WTC11 (cell line): ENCODE measurements around the gene CLP1. TPM values are rescaled to one million over a fixed set of nuclear protein-coding genes. Genes with fewer than 3 reads are reported as not detected.

Source experiments
- ATAC-seq: fragments of 200-7000 bp; cut with Tn5 transposase; 2 replicates; pipeline ENCODE4 v1.10.0; 2021; ENCODE audit warnings: mild to moderate bottlenecking, moderate library complexity
- Bru-seq: library from RNA; stranded (reverse); fragments of 400-500 nt; gene quantifications from one replicate; lab custom pipeline; 2021; lab: Mats Ljungman, UMichigan
- CTCF ChIA-PET: fragments of 300-600 bp; sonication (Branson Sonifier 250); formaldehyde crosslinking; loops from one replicate; lab custom pipeline; 2021; ENCODE audit warnings: antibody characterized with exemption; lab: Charles Lee
- POLR2A ChIA-PET: fragments of 350-600 bp; sonication (Branson Sonifier 250); formaldehyde crosslinking; loops from one replicate; lab custom pipeline; 2021; ENCODE audit warnings: antibody characterized with exemption; lab: Charles Lee
- DNase-seq: peaks from one replicate; pipeline ENCODE4 v3.0.0; 2021; ENCODE audit warnings: low spot score
- H3K27ac Mint-ChIP-seq: 2 replicates; pipeline ENCODE4 v1.8.0; 2021; ENCODE audit warnings: mixed read lengths
- H3K27me3 Mint-ChIP-seq: 2 replicates; pipeline ENCODE4 v1.8.0; 2021; ENCODE audit warnings: low read depth, mild to moderate bottlenecking, moderate library complexity, mixed read lengths
- H3K36me3 Mint-ChIP-seq: 2 replicates; pipeline ENCODE4 v1.8.0; 2021; ENCODE audit warnings: mixed read lengths
- H3K4me1 Mint-ChIP-seq: 2 replicates; pipeline ENCODE4 v1.8.0; 2022; ENCODE audit warnings: mixed read lengths
- H3K4me3 Mint-ChIP-seq: 2 replicates; pipeline ENCODE4 v1.8.0; 2021; ENCODE audit warnings: mild to moderate bottlenecking, moderate library complexity, mixed read lengths
- H3K9me3 Mint-ChIP-seq: 2 replicates; pipeline ENCODE4 v1.8.0; 2021; ENCODE audit warnings: mixed read lengths
- CBFB ChIP-seq: sonication (generic); formaldehyde crosslinking; IDR thresholded peaks from 2 replicates; pipeline ENCODE4 v1.8.1; 2022; ENCODE audit warnings: mild to moderate bottlenecking, low read depth, missing genetic modification reagents
- CREB1 ChIP-seq: sonication (generic); formaldehyde crosslinking; IDR thresholded peaks from 2 replicates; pipeline ENCODE4 v1.8.0; 2023; ENCODE audit warnings: mild to moderate bottlenecking, missing genetic modification reagents
- ESRRA ChIP-seq: sonication (generic); formaldehyde crosslinking; IDR thresholded peaks from 2 replicates; pipeline ENCODE4 v1.8.1; 2022; ENCODE audit warnings: mild to moderate bottlenecking, missing genetic modification reagents, borderline replicate concordance
- FOXK1 ChIP-seq: sonication (generic); formaldehyde crosslinking; IDR thresholded peaks from 2 replicates; pipeline ENCODE4 v1.8.0; 2022; ENCODE audit warnings: mild to moderate bottlenecking, moderate library complexity, missing genetic modification reagents
- MXD4 ChIP-seq: fragments of 250-450 bp; sonication (Bioruptor Pico); IDR thresholded peaks from 2 replicates; pipeline ENCODE4 v1.8.0; 2021; ENCODE audit warnings: mild to moderate bottlenecking, moderate library complexity, borderline replicate concordance
- NFATC4 ChIP-seq: fragments of 250-450 bp; sonication (Bioruptor Pico); IDR thresholded peaks from 2 replicates; pipeline ENCODE4 v1.9.0; 2021; ENCODE audit warnings: mild to moderate bottlenecking
- NFE2L1 ChIP-seq: sonication (generic); formaldehyde crosslinking; IDR thresholded peaks from 2 replicates; pipeline ENCODE4 v1.8.1; 2023; ENCODE audit warnings: missing genetic modification reagents
- NFYB ChIP-seq: sonication (generic); formaldehyde crosslinking; conservative IDR thresholded peaks from 2 replicates; pipeline ENCODE4 v1.8.0; 2022; ENCODE audit warnings: low read depth, missing genetic modification reagents
- NR2C2 ChIP-seq: sonication (generic); formaldehyde crosslinking; IDR thresholded peaks from 2 replicates; pipeline ENCODE4 v1.8.0; 2022; ENCODE audit warnings: mild to moderate bottlenecking, missing genetic modification reagents
- OVOL2 ChIP-seq: fragments of 250-450 bp; sonication (Bioruptor Pico); IDR thresholded peaks from 2 replicates; pipeline ENCODE4 v1.9.0; 2021; ENCODE audit warnings: mild to moderate bottlenecking, borderline replicate concordance
- RELA ChIP-seq: sonication (generic); formaldehyde crosslinking; IDR thresholded peaks from 2 replicates; pipeline ENCODE4 v1.8.1; 2022; ENCODE audit warnings: missing genetic modification reagents, mild to moderate bottlenecking, borderline replicate concordance
- TCF7 ChIP-seq: sonication (generic); formaldehyde crosslinking; IDR thresholded peaks from 2 replicates; pipeline ENCODE4 v1.8.0; 2022; ENCODE audit warnings: mild to moderate bottlenecking, low read depth, missing genetic modification reagents, moderate library complexity
- ZNF121 ChIP-seq: sonication (generic); formaldehyde crosslinking; IDR thresholded peaks from 2 replicates; pipeline ENCODE4 v1.8.0; 2023; ENCODE audit warnings: missing genetic modification reagents
- ZNF263 ChIP-seq: sonication (generic); formaldehyde crosslinking; IDR thresholded peaks from 2 replicates; pipeline ENCODE4 v1.8.1; 2022; ENCODE audit warnings: low read depth, mild to moderate bottlenecking, moderate library complexity, missing genetic modification reagents
- ZNF671 ChIP-seq: fragments of 250-450 bp; sonication (Bioruptor Pico); IDR thresholded peaks from 2 replicates; pipeline ENCODE4 v1.8.0; 2021; ENCODE audit warnings: mild to moderate bottlenecking
- long read RNA-seq, 3 experiments: library from RNA in 1 of 3; library from capped mRNA in 1 of 3; library from polyadenylated mRNA in 1 of 3; unstranded in 2 of 3; stranded (forward) in 1 of 3; transcript quantifications; one replicate each; pipeline ENCODE4 v2.0.0, GENCODE V29; 2021
- total RNA-seq: library from RNA; stranded (reverse); gene quantifications from 3 replicates; pipeline ENCODE4 v1.2.3, GENCODE V29; 2021
- TF ChIP-seq, protein P1 (sequence below): fragments of 250-450 bp; sonication (Bioruptor Pico); IDR thresholded peaks from 2 replicates; pipeline ENCODE4 v2.1.2; 2022; ENCODE audit warnings: mild to moderate bottlenecking, moderate library complexity
- TF ChIP-seq, protein P2 (sequence below): sonication (generic); formaldehyde crosslinking; conservative IDR thresholded peaks from 2 replicates; pipeline ENCODE4 v1.8.1; 2022; ENCODE audit warnings: mild to moderate bottlenecking, missing genetic modification reagents
- TF ChIP-seq, protein P3 (sequence below): sonication (generic); formaldehyde crosslinking; IDR thresholded peaks from 2 replicates; pipeline ENCODE4 v1.8.0; 2022; ENCODE audit warnings: mild to moderate bottlenecking, missing genetic modification reagents
- TF ChIP-seq, protein P4 (sequence below): sonication (generic); formaldehyde crosslinking; IDR thresholded peaks from 2 replicates; pipeline ENCODE4 v1.8.1; 2023; ENCODE audit warnings: mild to moderate bottlenecking, missing genetic modification reagents, borderline replicate concordance
- TF ChIP-seq, protein P5 (sequence below): sonication (generic); formaldehyde crosslinking; IDR thresholded peaks from 2 replicates; pipeline ENCODE4 v1.8.1; 2023; ENCODE audit warnings: mild to moderate bottlenecking, moderate library complexity, missing genetic modification reagents
- TF ChIP-seq, protein P6 (sequence below): sonication (generic); formaldehyde crosslinking; IDR thresholded peaks from 2 replicates; pipeline ENCODE4 v1.8.1; 2023; ENCODE audit warnings: mild to moderate bottlenecking, missing genetic modification reagents

The CLP1 gene
- total RNA-seq (24.5 to 26.3 TPM (median 24.6 TPM) in 3 replicates), Bru-seq, nascent RNA (percentile 89 among the genes with signal in this experiment)
- long read RNA-seq, experiment 1, transcript CLP1-205 (3 exons, 2,435 nt): major isoform, 90 of 99 reads
- long read RNA-seq, experiment 1, partial matches to known transcripts: 6 of 99 reads
- long read RNA-seq, experiment 1, other reads (novel, unspliced or antisense): 3 of 99 reads
- long read RNA-seq, experiment 2, transcript CLP1-205 (3 exons, 2,435 nt): major isoform, 20 of 28 reads
- long read RNA-seq, experiment 2, partial matches to known transcripts: 6 of 28 reads
- long read RNA-seq, experiment 2, other reads (novel, unspliced or antisense): 2 of 28 reads
- long read RNA-seq, experiment 3, transcript CLP1-201 (3 exons, 1,634 nt): minor isoform, 6 of 208 reads
- long read RNA-seq, experiment 3, transcript CLP1-205 (3 exons, 2,435 nt): major isoform, 196 of 208 reads
- long read RNA-seq, experiment 3, partial matches to known transcripts: 3 of 208 reads
- long read RNA-seq, experiment 3, other reads (novel, unspliced or antisense): 3 of 208 reads

DNA sequence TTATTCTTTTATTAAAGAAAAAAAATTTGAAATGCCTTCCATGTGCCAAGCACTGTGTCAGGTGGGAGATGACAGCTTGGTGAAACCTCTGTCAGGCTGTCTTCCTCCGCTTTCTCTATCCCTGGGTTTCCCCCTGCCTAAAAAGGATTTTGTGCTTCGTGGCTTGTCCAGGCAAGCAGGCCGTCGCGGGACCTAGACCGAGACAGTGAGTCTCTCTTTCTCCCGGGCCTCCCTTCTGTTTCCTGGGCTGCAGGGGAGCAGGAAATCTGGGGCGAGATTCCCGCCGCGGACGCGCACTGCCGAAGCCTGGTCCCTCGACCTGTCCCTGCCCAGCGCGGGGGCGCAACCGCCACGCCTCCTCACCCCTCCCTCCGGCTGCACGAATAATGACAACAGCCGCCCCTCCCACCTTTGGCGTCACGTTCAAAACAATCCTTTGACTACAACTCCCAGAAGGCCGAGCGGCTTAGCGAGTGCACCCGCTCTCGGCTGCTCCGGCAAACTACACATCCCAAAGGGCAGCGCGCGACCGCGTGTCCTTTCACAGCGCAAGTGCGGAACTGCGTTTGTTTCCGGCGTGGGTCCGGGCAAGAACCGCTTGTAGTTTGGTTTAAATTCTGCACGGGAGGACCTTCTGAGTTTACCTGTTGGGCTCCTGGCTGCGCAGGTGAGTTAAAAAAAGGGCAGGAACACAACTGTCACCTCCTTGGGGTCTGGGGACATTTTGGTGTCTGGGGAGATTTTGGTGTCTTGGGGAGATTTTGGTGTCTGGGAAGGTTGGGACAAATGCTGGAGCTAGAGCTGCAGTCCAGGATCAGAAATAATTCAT, at the start of gene CLP1:
CLP1 (plus strand) TSS at position 569 of the 829 bp plus-strand sequence. CDS start 1,715 bp downstream, outside the sequence.
- peaks cover 26% of the 10 kb centered on the region for H3K36me3 Mint-ChIP-seq
- peak within 1 kb of the TSS; percentile 99 for H3K4me3 Mint-ChIP-seq
- ChIA-PET CTCF (interaction anchor here (0.8 to 3.5 kb wide), 3 partner anchors 13 to 164 kb away, joined by 3 to 13 read pairs (median 5); partner anchors contain the start of gene UBE2L6), POLR2A (no interaction called here)
- ATAC-seq (peak; percentile 96), DNase-seq (peak; percentile 100)
- H3K9me3 Mint-ChIP-seq: no peaks in the 10 kb centered on the region
- peaks cover 41% of the 10 kb centered on the region for H3K27me3 Mint-ChIP-seq
- H3K4me1 Mint-ChIP-seq: peaks cover 22% of the 10 kb centered on the region
- peak within 1 kb of the TSS; percentile 95 for H3K27ac Mint-ChIP-seq
- TF ChIP-seq ZNF263 (CRISPR knock-in tag): no peak
- TF ChIP-seq, protein P1, sequence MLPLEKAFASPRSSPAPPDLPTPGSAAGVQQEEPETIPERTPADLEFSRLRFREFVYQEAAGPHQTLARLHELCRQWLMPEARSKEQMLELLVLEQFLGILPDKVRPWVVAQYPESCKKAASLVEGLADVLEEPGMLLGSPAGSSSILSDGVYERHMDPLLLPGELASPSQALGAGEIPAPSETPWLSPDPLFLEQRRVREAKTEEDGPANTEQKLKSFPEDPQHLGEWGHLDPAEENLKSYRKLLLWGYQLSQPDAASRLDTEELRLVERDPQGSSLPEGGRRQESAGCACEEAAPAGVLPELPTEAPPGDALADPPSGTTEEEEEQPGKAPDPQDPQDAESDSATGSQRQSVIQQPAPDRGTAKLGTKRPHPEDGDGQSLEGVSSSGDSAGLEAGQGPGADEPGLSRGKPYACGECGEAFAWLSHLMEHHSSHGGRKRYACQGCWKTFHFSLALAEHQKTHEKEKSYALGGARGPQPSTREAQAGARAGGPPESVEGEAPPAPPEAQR (CRISPR knock-in tag): no peak
- TF ChIP-seq, protein P2, sequence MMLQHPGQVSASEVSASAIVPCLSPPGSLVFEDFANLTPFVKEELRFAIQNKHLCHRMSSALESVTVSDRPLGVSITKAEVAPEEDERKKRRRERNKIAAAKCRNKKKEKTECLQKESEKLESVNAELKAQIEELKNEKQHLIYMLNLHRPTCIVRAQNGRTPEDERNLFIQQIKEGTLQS (CRISPR knock-in tag): no peak
- TF ChIP-seq MXD4: no peak
- peak; percentile 99 for TF ChIP-seq FOXK1
- no peak for TF ChIP-seq ESRRA (CRISPR knock-in tag)
- TF ChIP-seq NFE2L1 (CRISPR knock-in tag): no peak
- TF ChIP-seq, protein P3, sequence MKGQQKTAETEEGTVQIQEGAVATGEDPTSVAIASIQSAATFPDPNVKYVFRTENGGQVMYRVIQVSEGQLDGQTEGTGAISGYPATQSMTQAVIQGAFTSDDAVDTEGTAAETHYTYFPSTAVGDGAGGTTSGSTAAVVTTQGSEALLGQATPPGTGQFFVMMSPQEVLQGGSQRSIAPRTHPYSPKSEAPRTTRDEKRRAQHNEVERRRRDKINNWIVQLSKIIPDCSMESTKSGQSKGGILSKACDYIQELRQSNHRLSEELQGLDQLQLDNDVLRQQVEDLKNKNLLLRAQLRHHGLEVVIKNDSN (CRISPR knock-in tag): peak; percentile 86; the same call in 1 of the 2 replicates
- no peak for TF ChIP-seq RELA (CRISPR knock-in tag)
- TF ChIP-seq, protein P4, sequence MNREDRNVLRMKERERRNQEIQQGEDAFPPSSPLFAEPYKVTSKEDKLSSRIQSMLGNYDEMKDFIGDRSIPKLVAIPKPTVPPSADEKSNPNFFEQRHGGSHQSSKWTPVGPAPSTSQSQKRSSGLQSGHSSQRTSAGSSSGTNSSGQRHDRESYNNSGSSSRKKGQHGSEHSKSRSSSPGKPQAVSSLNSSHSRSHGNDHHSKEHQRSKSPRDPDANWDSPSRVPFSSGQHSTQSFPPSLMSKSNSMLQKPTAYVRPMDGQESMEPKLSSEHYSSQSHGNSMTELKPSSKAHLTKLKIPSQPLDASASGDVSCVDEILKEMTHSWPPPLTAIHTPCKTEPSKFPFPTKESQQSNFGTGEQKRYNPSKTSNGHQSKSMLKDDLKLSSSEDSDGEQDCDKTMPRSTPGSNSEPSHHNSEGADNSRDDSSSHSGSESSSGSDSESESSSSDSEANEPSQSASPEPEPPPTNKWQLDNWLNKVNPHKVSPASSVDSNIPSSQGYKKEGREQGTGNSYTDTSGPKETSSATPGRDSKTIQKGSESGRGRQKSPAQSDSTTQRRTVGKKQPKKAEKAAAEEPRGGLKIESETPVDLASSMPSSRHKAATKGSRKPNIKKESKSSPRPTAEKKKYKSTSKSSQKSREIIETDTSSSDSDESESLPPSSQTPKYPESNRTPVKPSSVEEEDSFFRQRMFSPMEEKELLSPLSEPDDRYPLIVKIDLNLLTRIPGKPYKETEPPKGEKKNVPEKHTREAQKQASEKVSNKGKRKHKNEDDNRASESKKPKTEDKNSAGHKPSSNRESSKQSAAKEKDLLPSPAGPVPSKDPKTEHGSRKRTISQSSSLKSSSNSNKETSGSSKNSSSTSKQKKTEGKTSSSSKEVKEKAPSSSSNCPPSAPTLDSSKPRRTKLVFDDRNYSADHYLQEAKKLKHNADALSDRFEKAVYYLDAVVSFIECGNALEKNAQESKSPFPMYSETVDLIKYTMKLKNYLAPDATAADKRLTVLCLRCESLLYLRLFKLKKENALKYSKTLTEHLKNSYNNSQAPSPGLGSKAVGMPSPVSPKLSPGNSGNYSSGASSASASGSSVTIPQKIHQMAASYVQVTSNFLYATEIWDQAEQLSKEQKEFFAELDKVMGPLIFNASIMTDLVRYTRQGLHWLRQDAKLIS (CRISPR knock-in tag): no peak
- 0 out of 2 replicates have a peak, but pooled peaks have one; percentile 17 for TF ChIP-seq ZNF121 (CRISPR knock-in tag)
- no peak for TF ChIP-seq ZNF671
- TF ChIP-seq NFATC4: no peak
- no peak for TF ChIP-seq OVOL2 (CRISPR knock-in tag)
- TF ChIP-seq CBFB (CRISPR knock-in tag): no peak
- TF ChIP-seq NFYB: no peak
- no peak for TF ChIP-seq NR2C2 (CRISPR knock-in tag)
- TF ChIP-seq, protein P5, sequence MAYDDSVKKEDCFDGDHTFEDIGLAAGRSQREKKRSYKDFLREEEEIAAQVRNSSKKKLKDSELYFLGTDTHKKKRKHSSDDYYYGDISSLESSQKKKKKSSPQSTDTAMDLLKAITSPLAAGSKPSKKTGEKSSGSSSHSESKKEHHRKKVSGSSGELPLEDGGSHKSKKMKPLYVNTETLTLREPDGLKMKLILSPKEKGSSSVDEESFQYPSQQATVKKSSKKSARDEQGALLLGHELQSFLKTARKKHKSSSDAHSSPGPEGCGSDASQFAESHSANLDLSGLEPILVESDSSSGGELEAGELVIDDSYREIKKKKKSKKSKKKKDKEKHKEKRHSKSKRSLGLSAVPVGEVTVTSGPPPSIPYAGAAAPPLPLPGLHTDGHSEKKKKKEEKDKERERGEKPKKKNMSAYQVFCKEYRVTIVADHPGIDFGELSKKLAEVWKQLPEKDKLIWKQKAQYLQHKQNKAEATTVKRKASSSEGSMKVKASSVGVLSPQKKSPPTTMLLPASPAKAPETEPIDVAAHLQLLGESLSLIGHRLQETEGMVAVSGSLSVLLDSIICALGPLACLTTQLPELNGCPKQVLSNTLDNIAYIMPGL: no peak
- no peak for TF ChIP-seq TCF7 (CRISPR knock-in tag)
- TF ChIP-seq, protein P6, sequence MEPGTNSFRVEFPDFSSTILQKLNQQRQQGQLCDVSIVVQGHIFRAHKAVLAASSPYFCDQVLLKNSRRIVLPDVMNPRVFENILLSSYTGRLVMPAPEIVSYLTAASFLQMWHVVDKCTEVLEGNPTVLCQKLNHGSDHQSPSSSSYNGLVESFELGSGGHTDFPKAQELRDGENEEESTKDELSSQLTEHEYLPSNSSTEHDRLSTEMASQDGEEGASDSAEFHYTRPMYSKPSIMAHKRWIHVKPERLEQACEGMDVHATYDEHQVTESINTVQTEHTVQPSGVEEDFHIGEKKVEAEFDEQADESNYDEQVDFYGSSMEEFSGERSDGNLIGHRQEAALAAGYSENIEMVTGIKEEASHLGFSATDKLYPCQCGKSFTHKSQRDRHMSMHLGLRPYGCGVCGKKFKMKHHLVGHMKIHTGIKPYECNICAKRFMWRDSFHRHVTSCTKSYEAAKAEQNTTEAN (CRISPR knock-in tag): no peak
- TF ChIP-seq CREB1 (CRISPR knock-in tag): no peak
